SK-N-SH treated with all-trans-retinoic acid at 6 μM for 48 hours (cell line): ENCODE data around the gene CLECL1.

Source experiments
- ATAC-seq: fragments of 200-7000 bp; cut with Tn5 transposase; 3 replicates; pipeline ENCODE4 v1.9.1; 2020; ENCODE audit warnings: mild to moderate bottlenecking, moderate library complexity
- ARNTL ChIP-seq: fragments of 450-650 bp; formaldehyde crosslinking; IDR thresholded peaks from 2 replicates; pipeline ENCODE4 v1.5.0; 2020; ENCODE audit warnings: low read depth, mild to moderate bottlenecking, moderate library complexity, borderline replicate concordance
- BACH2 ChIP-seq: fragments of 250-450 bp; sonication (Bioruptor Pico); IDR thresholded peaks from 2 replicates; pipeline ENCODE4 v1.9.0; 2021; ENCODE audit warnings: mild to moderate bottlenecking, borderline replicate concordance
- CREB5 ChIP-seq: fragments of 250-450 bp; sonication (Bioruptor Pico); IDR thresholded peaks from 2 replicates; pipeline ENCODE4 v1.5.1; 2020; ENCODE audit warnings: low read depth, mild to moderate bottlenecking, moderate library complexity
- CSDC2 ChIP-seq: fragments of 250-450 bp; sonication (Bioruptor Pico); IDR thresholded peaks from 2 replicates; pipeline ENCODE4 v1.5.0; 2020; ENCODE audit warnings: mild to moderate bottlenecking, moderate library complexity
- CSRNP3 ChIP-seq: fragments of 250-450 bp; sonication (Bioruptor Pico); IDR thresholded peaks from 2 replicates; pipeline ENCODE4 v1.5.1; 2021; ENCODE audit warnings: mild to moderate bottlenecking, moderate library complexity
- GLIS3 ChIP-seq: fragments of 250-450 bp; sonication (Bioruptor Pico); IDR thresholded peaks from 2 replicates; pipeline ENCODE4 v1.5.0; 2020; ENCODE audit warnings: mild to moderate bottlenecking, moderate library complexity
- OSR1 ChIP-seq: fragments of 250-450 bp; sonication (Bioruptor Pico); IDR thresholded peaks from 2 replicates; pipeline ENCODE4 v1.8.0; 2022; ENCODE audit warnings: moderate library complexity, mild to moderate bottlenecking, inconsistent platforms
- PATZ1 ChIP-seq: fragments of 250-450 bp; sonication (Bioruptor Pico); IDR thresholded peaks from 2 replicates; pipeline ENCODE4 v1.8.0; 2020; ENCODE audit warnings: mild to moderate bottlenecking, moderate library complexity, borderline replicate concordance
- POU6F1 ChIP-seq: fragments of 250-450 bp; sonication (Bioruptor Pico); IDR thresholded peaks from 2 replicates; pipeline ENCODE4 v1.8.0; 2021; ENCODE audit warnings: low read depth, mild to moderate bottlenecking, moderate library complexity, borderline replicate concordance
- PPARA ChIP-seq: fragments of 250-450 bp; sonication (Bioruptor Pico); IDR thresholded peaks from 2 replicates; pipeline ENCODE4 v1.5.0; 2020; ENCODE audit warnings: mild to moderate bottlenecking, borderline replicate concordance
- RARB ChIP-seq: fragments of 250-450 bp; sonication (Bioruptor Pico); IDR thresholded peaks from 2 replicates; pipeline ENCODE4 v1.8.0; 2021; ENCODE audit warnings: mild to moderate bottlenecking, moderate library complexity
- SNAI2 ChIP-seq: fragments of 250-450 bp; sonication (Bioruptor Pico); IDR thresholded peaks from 2 replicates; pipeline ENCODE4 v1.5.0; 2020; ENCODE audit warnings: mild to moderate bottlenecking, moderate library complexity
- TCF4 ChIP-seq: fragments of 250-450 bp; sonication (Bioruptor Pico); IDR thresholded peaks from 2 replicates; pipeline ENCODE4 v1.8.0; 2021; ENCODE audit warnings: mild to moderate bottlenecking, moderate library complexity, borderline replicate concordance
- TOX ChIP-seq: fragments of 250-450 bp; sonication (Bioruptor Pico); IDR thresholded peaks from 2 replicates; pipeline ENCODE4 v1.8.0; 2021; ENCODE audit warnings: mild to moderate bottlenecking, moderate library complexity, borderline replicate concordance
- TSHZ2 ChIP-seq: fragments of 250-450 bp; sonication (Bioruptor Pico); IDR thresholded peaks from 2 replicates; pipeline ENCODE4 v1.5.0; 2020; ENCODE audit warnings: mild to moderate bottlenecking, moderate library complexity
- ZC3H10 ChIP-seq: fragments of 250-450 bp; sonication (Bioruptor Pico); IDR thresholded peaks from 2 replicates; pipeline ENCODE4 v1.5.1; 2021; ENCODE audit warnings: mild to moderate bottlenecking, moderate library complexity
- ZFP3 ChIP-seq: fragments of 250-450 bp; sonication (Bioruptor Pico); IDR thresholded peaks from 2 replicates; pipeline ENCODE4 v1.5.0; 2020; ENCODE audit warnings: mild to moderate bottlenecking, moderate library complexity
- ZFP30 ChIP-seq: fragments of 450-650 bp; formaldehyde crosslinking; IDR thresholded peaks from 2 replicates; pipeline ENCODE4 v1.5.0; 2022; ENCODE audit warnings: mild to moderate bottlenecking, moderate library complexity
- ZNF565 ChIP-seq: fragments of 450-650 bp; formaldehyde crosslinking; conservative IDR thresholded peaks from 2 replicates; pipeline ENCODE4 v1.5.0; 2020; ENCODE audit warnings: low read depth, mild to moderate bottlenecking, moderate library complexity
- ZNF70 ChIP-seq: fragments of 450-650 bp; formaldehyde crosslinking; IDR thresholded peaks from 2 replicates; pipeline ENCODE4 v1.5.0; 2020; ENCODE audit warnings: mild to moderate bottlenecking, moderate library complexity
- ZNF8 ChIP-seq: fragments of 450-650 bp; formaldehyde crosslinking; IDR thresholded peaks from 2 replicates; pipeline ENCODE4 v1.5.0; 2020; ENCODE audit warnings: mild to moderate bottlenecking, moderate library complexity

Gene CLECL1

GRCh38 chr12:9719790-9720189 lies 13.1 kb downstream of the CLECL1 start:
- no peak for TF ChIP-seq BACH2 (CRISPR knock-in tag)
- no peak for TF ChIP-seq SNAI2
- no peak for TF ChIP-seq PPARA (CRISPR knock-in tag)
- no peak for TF ChIP-seq TSHZ2 (CRISPR knock-in tag)
- TF ChIP-seq CREB5 (CRISPR knock-in tag), result no peak
- TF ChIP-seq GLIS3 (CRISPR knock-in tag), result no peak
- TF ChIP-seq RARB (CRISPR knock-in tag), result no peak
- TF ChIP-seq ZNF8 (CRISPR knock-in tag), result no peak
- TF ChIP-seq TCF4 (CRISPR knock-in tag), result no peak
- TF ChIP-seq ZFP30 (CRISPR knock-in tag), result no peak
- no peak for TF ChIP-seq ZC3H10 (CRISPR knock-in tag)
- ATAC-seq, result no peak

GRCh38 chr12:9718968-9719367 lies 13.9 kb downstream of the CLECL1 start:
- TF ChIP-seq CSDC2 (CRISPR knock-in tag) (no peak), ZFP3 (CRISPR knock-in tag) (no peak), SNAI2 (no peak), ARNTL (CRISPR knock-in tag) (no peak), TOX (CRISPR knock-in tag) (no peak), CREB5 (CRISPR knock-in tag) (no peak), CSRNP3 (no peak), ZNF565 (no peak), POU6F1 (no peak), ZNF8 (CRISPR knock-in tag) (no peak), OSR1 (CRISPR knock-in tag) (no peak), PATZ1 (CRISPR knock-in tag) (no peak), ZNF70 (CRISPR knock-in tag) (no peak)
- ATAC-seq, result no peak
